Brain microvascular endothelial cell (primary cell): ENCODE data around the gene DCAF8.

ENCODE experiments used
- DNase-seq: peaks from one replicate; pipeline ENCODE4 v3.0.0-alpha.2; 2020
- H3K27ac ChIP-seq: fragments of 250-450 bp; sonication (Bioruptor Pico); 2 replicates; pipeline ENCODE4 v1.5.1; 2020; ENCODE audit warnings: mild to moderate bottlenecking, moderate library complexity
- H3K27me3 ChIP-seq: fragments of 250-450 bp; sonication (Bioruptor Pico); replicated peaks from 2 replicates; pipeline ENCODE4 v1.5.1; 2020; ENCODE audit warnings: mild to moderate bottlenecking
- H3K36me3 ChIP-seq: fragments of 250-450 bp; sonication (Bioruptor Pico); replicated peaks from 2 replicates; pipeline ENCODE4 v1.5.1; 2020; ENCODE audit warnings: mild to moderate bottlenecking
- H3K4me3 ChIP-seq: 2 replicates; pipeline ENCODE4 v1.5.1; 2011; ENCODE audit warnings: low read depth, mild to moderate bottlenecking, control low read depth, low read length, moderate library complexity
- CTCF ChIP-seq: IDR thresholded peaks from 2 replicates; pipeline ENCODE4 v1.5.1; 2011; ENCODE audit warnings: low read depth, mild to moderate bottlenecking, moderate library complexity, low read length, control low read depth, inconsistent platforms; ENCODE audit errors: missing control alignments
- in situ Hi-C: cut with HindIII; loops from 2 replicates; pipeline ENCODE4 v1.10.0; 2017; ENCODE audit warnings: low sequenced_read_pairs, low pct_ligation_motif_present

Gene DCAF8

DNA sequence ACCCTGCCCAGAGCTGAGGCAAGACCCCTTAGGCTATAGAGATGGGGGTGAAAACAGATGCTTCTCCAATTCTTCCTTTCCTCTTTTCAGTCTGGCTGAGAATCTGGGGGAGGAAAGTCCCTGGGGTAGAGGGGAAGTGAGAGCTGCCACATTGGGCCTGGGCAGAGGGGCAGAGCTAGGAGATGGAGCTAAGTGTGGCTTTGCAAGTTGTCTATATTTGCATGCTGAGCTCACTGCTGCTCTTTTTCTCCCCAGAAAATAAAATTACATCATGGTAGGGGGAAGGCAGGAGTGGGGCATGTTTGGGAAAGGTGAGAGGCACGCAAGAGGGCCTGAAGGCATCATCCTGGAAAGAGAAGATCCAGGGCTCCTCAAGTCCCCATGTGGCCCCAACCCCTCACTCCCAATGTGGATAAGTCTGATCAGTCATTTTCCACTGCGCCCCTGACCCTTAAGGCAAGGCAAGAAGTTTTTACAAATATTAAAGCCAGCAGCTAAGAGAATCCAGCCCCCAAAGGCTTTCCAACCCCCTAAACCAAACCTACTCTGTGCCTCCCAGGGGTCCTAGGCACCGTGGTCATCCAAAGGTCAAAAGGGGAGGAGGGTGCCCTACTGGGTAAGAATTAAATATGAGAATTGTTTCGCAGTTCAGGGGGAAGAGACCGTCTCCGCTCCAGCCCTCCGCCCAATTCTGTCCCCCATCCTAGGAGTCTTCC is 57.7 kb downstream of the DCAF8 start:
- no peak for TF ChIP-seq CTCF
- Histone ChIP-seq H3K27me3 (no peaks in the 10 kb centered on the region), H3K4me3 (peak overlapping the region; percentile 40), H3K36me3 (peaks cover 24% of the 10 kb centered on the region), H3K27ac (peak overlapping the region; percentile 35)
- DNase-seq = no peak
- in situ Hi-C loops = no loop called here

DNA sequence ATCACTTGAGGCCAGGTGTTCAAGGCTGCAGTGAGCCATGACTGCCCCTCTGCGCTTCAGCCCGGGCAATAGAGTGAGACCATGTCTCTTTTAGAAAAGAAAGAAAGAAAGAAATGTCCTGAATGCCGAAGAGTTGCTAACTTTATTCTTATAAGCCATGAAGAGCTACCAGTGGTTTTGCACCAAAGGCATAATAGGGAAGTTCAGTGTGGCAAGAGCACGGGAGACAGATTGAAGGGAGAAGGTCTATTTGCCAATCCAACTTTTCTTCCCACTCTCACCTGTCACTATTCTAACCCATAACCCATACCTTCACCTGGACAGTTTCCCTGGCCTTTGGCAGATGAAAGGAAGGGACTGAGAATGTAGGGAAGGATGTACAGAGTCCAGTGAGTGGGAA is 61.6 kb downstream of the DCAF8 start:
- no peak for TF ChIP-seq CTCF
- no peaks in the 10 kb centered on the region for H3K36me3 ChIP-seq
- no peak for DNase-seq
- H3K4me3 ChIP-seq = no peak overlapping the region
- in situ Hi-C loops = no loop called here
- H3K27me3 ChIP-seq = no peaks in the 10 kb centered on the region
- H3K27ac ChIP-seq = no peak overlapping the region

DNA sequence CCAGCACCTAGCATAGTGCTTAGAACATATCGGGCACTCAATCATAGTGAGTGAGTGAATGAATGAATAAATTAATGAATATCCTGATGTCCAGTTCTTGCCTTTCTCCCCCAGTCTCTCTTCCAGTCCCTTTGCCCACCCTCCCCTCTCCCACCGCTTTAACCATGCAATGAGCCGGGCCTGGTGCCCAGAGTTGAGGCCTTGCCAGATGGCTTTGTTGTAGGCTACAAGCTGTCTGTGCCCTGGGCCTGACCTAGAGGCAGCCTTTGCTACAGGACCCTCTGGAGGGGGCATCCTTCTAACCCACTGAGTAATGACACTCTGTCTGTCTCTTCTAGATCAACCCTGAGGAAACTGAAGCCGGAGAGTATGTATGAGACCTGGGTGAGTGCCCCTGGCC is 65.1 kb downstream of the DCAF8 start:
- no peak for TF ChIP-seq CTCF
- Histone ChIP-seq H3K36me3 (no peaks in the 10 kb centered on the region), H3K4me3 (no peak overlapping the region), H3K27ac (no peak overlapping the region), H3K27me3 (no peaks in the 10 kb centered on the region)
- in situ Hi-C loops = no loop called here
- no peak for DNase-seq

- Histone ChIP-seq H3K27ac (no peak overlapping the region), H3K27me3 (no peaks in the 10 kb centered on the region), H3K4me3 (no peak overlapping the region), H3K36me3 (no peaks in the 10 kb centered on the region)
- TF ChIP-seq CTCF = no peak
- no peak for DNase-seq
- in situ Hi-C loops = no loop called here
Measured at GRCh38 chr1:160196143-160196542, 66.2 kb downstream of the DCAF8 start.

GRCh38 chr1:160194737-160195059 is 67.7 kb downstream of the DCAF8 start:
- H3K36me3 ChIP-seq = no peaks in the 10 kb centered on the region
- no peak overlapping the region for H3K27ac ChIP-seq
- TF ChIP-seq CTCF = no peak
- H3K27me3 ChIP-seq = no peaks in the 10 kb centered on the region
- in situ Hi-C loops = no loop called here
- DNase-seq = no peak
- H3K4me3 ChIP-seq = no peak overlapping the region
